ENCODE measurements around the gene KRTAP13-3.

DNA sequence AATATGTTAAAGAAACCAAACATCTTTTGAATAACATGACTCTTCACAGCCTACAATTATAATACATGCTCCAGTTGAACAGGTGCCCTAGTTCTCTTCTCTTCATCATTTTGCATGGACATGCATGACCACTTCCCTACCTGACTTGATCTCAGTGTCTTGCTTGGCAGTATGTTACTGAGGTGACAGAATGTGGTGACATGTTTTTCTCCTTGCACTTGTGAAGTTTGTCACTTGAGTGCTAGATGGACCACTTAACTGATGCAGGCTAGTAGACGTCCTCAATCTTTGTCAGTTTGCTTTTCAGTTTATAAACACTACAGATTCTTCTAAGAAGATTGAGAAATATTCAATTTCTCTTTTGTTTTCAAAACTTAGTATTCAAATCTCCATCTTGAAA is 43.5 kb downstream of the KRTAP13-3 start:
- TF ChIP-seq POLR2A (IDR thresholded peaks at IDR 0.05; ENCODE audit: low read length) = no peak
- no peak for TF ChIP-seq GATA1 (IDR thresholded peaks at IDR 0.05; ENCODE audit: low read depth, low read length)

Measured in erythroblast (primary cell).